Astrocyte of the hippocampus (primary cell): ENCODE results near the gene GALNT10.

Experiments used
- DNase-seq: peaks from one replicate; pipeline ENCODE4 v3.0.0; 2011; ENCODE audit warnings: low read depth, low spot score

GALNT10 gene

DNA sequence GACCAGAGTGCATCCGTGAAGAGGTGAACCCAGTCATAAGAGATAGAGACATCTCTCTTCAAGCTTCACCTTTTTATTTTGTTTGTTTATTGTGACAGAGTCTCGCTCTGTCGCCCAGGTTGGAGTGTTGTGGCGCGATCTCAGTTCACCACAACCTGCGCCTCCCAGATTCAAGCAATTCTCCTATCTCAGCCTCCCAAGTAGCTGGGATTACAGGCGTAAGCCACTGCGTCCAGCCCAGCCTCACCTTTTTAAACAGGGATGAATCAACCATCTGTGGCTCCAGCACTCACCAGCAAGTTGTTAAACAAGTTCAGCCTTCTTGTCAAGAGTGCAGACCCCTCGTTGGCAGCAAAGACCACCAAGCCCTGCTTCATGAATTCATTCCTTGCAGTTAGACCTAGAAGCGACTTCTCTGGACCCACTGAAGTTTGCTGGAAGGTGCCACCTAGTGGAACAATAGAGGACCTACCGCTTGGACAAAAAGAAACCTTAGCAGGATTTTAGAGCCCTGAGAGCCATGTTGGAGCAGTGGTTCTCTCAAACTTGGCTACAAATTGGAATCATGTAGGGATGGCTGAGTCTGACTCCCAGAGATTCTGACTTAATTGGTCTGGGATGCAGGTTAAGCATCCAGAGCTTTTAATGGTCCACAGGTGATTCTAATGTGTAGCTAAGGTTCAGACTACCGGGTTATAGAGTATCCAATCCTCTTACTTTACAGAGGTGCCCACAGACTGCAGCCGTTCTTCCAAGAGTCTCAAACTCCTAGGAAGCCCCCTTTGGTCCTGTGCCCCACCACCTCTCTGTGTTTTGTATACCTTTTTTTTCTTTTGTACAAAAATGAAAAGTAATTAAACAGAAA lies 10.5 kb upstream of the GALNT10 start:
- peak; percentile 77 for DNase-seq

DNA sequence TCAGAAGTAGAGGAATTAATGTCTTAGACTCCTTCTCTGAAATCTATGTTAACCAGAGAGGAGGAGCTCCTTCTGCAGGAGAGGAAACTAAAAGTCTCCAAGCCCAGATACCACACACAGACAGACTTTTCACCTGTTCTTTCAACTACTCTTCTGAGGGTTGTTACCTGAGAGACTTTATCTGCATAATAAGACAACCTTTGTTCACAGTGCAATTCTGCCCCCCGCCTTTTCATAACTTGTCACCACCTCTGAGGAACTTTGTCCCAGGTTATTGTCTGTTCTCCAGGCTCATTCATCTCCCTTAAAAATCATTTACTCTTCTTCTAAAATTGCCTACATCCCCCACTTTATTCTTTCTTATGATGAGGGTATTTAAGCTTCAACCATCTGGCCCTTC lies 9.4 kb upstream of the GALNT10 start:
- DNase-seq: no peak

DNA sequence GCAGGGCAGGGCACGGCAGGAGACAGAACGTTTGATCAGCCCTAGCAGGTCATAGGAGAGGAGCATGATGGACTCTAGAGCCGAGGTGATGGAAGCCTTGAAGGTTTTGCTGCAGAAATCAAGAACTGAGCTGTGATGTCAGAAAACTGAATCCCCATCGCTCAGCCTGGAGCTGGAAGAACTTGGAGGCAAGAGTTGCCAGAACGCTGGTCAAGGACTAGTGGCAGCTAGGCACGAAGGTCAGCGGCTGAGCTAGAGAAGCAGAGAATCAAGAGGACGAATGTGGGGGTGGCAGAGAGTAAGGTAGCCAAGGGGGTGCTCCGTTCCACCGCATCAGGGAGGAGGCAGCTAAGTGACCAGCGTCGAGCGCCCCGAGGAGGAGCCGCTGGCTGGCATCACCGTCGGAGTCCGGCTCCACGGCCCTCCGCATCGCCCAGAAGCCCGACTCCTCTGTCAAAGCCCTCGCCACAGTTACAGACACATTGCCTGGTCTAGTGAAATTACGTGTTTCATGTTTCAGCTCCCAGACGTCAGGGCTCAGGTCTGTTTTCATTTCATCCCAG lies 1.2 kb upstream of the GALNT10 start:
- no peak for DNase-seq

DNA sequence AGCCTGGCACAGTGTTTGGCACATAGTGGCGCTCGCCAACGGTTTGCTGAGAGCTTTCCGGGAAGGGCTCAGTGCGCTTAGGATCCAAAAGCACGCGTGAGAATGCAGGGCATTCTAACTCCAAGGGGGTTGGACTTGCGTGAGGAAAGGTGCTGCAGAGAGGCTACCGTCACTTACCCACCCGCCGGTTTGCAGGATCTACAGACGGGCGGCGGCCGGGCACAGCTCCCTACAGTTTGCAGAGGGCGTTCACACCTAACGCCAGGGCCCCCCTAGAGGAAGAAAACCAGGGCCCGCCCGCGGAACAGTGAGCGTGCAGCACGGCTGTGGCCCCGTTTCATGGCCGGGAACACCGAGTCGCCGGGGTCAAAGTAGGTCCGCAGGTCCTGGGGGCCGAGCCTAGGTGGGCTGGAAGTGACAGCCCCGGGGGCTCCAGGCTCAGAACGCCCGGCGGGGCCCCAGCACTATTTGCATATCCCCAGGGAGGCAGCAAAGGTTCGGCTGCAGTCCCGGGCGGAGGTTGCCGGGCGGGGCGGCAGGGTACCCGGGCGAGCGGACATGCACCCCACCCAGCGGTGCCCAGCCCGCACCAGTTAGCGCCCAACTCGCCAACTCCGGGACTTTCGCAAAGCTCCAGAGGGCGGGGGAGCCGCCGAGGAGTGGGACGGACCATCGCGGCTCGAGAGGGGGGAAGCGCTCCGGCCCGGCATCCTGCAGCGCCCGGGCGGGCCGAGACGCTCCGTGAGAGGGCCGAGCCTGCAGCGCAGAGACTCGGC lies 526 bp upstream of the GALNT10 start:
- DNase-seq: peak; percentile 92

DNA sequence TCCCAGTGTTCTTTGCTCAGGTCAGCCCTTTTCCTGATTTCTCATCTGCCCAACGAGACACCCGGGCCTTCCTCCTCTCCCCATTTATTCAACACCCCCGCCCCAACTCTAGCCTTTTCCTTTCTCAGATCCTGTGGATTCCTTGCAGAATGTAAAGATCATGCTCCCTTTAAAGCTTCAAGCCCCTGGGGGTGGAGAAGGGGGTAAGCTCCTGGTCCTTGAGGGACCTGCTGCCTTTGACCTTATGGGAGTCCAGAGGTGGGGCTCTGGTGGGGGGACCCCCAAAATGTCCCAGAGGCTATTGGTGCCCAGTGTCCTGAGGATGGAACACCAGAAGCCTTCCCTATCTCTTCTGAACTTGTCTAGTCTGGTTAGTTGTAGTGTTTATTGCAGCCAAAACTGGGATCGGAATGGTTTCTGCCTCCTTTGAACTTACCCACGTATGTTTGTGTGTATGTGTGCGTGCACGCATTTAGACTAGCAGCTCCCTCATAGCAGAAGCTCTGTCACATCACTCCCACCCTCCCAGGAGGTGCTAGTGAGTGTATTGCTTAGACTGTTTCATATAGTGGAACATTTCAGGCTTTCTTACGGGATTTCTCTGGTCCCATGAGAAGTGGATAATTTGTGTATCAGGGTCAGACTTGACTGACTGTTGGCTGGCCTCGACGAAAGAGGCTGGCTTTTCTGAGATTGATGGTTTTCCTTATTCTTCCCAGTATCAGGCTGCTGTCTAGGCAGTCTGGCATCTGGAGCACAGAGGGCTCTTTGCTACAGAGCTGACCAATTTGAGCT lies 1.1 kb downstream of the GALNT10 start:
- DNase-seq: peak; percentile 55

DNA sequence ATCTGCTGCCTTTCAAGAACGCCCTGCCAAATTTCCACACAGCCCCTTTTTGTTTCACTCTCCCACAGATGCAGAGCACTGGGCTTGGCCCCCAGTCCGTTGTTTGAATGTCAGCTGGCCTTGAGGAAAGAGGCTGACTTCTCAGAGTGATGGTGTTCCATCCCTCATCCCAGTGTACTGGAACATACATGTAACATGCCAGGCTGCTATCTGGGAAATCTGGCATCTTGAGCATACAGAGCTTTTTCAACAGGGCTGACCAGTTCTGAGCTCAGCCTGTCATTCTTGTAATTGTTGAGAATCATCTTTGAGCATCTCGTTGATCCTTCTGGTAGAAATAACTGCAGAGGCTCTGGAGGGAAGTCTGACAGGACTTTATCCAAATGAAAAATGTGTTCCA lies 2.8 kb downstream of the GALNT10 start:
- DNase-seq: no peak

DNA sequence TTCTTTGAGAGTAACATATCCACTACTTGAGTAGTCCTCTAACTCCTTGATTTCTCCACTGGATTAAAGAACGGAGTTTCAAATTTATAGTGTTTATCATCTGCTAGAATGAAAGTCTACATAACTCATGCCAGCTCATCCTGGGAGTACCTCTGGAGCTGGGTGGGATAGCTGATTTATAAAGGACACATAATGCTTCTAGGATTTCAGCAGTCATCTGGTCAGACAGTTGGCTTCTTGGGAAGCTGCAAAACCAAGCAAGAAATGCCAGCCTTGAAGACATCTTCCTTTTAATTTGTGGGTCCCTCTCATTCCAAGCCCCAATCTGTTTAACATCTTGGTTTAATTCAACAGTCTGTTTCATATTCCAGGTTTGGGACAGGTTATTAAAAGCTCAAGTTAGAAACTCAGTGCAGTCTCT lies 3.2 kb downstream of the GALNT10 start:
- DNase-seq: no peak

DNA sequence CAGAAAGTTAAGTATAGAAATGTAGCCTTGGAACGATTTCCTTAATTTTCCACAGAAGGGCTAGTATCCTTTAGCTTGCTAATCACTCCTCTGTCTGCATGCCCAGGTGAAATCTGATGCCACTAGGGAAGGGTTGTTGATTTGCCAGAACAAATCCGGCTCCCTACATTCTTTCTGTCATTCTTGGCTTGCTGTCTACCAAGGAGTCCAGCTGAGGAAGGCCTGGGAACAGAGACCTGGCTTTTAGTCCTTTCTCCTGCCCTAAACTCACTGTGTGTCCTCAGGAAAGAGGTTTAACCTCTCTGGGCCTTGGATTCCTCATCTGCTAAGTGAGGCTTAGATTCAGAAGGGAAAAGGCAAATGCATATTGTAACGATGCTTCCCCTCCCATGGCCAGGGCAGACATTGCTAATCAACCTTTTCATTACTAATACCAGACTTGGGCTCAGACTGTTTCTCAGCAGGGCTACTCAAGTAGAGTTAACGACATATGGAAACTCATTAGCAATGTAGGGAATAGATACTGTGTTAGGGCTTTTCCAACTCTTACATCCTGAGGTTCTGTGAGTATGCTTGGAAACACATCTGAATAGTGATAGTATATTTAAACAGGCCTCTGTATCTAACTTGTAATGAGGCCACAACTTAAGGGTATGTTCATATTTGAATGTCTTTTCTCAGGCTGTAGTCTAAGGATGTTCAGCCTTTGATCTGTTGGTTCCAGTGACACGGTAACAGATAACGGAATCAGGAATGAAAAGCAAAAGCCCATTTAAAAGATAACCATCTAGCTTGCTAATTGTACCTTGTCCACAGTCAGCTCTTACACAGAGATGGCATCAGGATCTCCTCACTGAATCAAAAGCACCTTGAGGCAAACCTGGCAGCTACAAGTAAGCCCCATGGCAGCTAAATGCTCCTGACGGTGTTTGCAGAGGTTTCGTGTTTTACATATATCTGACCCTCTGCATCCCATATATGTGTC lies 4.1 kb downstream of the GALNT10 start:
- peak; percentile 84 for DNase-seq

DNA sequence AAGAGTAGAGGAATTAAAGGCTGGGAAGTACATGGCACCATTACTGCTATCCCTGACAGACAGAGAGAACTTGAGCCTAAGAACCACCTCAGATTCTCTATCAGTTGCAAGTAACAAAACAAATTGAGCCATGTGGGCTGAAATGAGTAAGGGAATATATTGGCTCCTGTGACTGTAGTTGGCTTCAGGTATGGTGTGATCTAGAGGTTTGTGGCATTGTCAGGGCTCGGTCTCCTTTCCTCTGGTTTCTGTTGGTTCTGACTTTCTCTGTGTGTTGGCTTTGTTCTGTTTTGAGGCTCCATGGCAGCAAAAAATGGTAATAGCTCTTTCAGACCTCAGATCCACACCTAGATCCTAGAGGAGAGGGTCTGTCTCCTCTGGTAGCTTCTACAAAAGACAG lies 5.7 kb downstream of the GALNT10 start:
- no peak for DNase-seq

DNA sequence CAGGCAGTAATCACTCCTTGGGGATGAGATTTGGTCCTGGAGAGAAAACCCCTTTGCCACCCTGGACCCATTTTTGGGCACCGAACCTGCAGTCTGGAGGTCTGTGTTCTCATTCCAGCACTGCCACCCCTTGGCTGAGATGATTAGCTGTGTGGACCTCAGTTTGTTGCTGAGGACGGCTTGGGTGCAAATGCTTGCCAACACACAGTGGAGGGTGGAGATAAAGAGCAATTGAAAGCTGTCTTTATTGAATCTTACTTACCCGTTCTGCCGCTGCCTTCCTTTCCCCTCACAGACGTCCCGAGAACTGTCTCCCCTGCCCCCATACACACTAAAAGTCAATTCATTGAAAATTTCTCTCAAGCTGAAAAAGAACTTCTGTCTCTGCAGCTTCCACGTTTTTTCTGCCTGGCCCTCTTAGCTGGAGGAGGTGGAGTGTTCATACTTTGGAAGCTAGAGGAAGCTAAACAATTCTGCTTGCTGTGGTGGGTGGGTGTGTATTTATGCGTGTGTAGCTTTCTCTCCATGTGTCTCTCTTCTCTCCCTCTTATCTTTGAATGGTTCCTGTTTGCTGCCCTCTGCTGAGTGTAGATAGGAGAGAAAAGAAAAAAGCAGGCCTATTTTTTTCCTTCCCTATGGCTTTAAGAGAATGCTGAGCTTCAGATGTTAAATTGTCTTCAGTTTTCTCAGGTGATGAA lies 6.6 kb downstream of the GALNT10 start:
- DNase-seq: peak; percentile 66

DNA sequence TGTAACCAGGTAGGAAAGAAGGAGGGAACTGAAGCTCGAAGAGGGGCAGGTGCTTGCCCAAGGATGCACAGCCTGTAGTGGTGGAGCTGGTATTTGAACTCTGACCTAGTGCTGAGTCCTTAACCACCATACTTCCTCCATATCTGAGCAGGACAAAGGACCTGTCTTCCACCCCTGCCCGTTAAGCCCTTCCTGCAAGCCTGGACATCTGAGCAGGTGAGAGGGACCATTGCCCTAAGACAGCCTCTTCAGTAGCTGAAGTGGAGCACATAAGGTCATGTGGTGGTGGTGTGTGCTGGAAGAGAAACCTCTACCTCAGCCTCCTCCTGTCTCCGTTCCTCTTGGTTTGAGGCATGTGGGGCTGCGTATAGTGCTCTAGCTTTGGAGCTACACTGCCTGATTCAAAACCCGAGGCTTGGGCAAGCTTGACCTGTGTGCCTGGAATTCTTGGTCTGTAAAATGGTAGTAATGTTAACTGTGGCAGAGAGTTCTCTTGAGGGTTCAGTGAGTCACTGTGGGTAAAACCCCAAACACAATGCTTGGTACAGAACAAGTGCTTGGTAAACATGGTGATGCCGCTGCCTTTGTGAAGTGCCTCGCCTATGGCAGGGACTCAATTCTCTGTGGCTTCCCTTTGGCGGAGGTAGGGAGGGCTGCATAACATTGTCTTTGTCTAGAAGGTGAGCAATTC lies 7.4 kb downstream of the GALNT10 start:
- DNase-seq: peak; percentile 96

DNA sequence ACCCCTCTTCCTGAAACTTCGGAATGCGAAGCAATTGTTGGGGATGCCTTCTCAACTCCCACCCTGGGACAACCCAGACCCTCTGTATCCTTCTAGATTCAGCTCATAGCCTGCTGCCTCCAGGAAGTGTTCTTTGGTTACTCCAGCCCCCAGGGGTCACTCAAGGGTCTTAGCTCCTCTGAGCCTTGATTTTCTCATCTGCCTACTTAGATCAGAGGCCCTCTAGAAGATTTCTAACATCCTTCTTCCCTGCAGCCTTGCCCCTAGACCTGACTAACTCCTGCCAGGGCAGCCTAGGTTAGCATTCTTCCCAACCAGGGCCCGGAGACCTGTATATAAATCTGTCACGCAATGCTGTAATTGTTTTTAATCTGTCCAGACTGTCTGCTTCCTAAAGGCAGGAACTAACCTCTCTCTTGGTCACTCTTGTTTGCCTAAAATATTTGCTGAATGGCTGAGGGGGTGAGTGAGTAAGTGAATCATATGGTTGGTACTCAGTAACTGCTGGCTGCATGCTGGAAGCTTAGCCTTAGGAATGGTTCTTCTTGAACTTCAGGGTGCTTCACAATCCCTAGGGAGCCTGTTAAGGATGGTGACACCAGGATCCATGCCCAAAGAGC lies 8.2 kb downstream of the GALNT10 start:
- DNase-seq: peak; percentile 86

DNA sequence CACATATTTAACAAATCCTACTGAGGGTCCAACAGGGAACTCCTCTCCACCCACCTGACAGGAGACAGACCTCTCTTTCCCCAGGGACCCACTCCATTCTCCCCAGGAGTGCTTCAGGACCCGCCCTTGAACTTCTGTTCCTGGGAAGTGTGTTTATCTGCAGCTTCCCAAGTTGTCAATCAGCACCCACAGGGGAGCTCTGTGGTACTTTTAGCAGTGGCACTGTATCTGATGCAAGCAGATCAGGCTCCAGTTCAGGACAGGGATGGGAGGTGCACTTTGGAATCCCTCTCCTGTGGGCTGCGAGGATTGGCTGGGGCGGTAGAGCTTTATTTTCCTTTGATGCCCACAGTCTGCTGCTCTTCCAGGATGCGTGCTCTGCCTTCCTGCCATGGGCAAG lies 8.7 kb downstream of the GALNT10 start:
- peak; percentile 52 for DNase-seq

DNA sequence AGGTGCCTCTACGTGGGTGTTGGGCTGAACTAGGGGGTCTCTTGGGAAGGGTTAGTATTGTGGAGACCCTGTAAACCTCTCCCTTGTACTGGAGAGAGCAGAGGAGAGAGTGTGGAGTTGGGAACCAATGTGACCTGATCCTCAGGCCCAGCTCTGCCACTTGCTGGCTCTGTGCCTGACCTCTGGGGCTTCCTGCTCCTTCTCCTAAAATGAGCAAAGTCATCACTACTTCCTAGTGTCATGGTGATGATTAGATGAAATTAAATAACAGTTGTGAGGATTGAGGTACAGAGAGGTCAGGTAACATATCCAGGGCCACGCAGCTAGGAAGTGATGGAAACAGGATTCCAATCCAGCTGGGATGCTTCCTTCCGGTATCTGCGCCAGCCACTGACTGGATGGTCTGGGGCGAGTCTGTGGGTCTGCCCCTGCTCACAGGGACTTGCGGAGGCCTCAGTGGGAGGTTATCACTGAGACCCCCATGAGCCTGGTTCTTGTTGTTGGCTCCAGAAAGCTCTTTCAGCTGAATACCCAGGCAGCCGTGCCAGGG lies 9.2 kb downstream of the GALNT10 start:
- no peak for DNase-seq

DNA sequence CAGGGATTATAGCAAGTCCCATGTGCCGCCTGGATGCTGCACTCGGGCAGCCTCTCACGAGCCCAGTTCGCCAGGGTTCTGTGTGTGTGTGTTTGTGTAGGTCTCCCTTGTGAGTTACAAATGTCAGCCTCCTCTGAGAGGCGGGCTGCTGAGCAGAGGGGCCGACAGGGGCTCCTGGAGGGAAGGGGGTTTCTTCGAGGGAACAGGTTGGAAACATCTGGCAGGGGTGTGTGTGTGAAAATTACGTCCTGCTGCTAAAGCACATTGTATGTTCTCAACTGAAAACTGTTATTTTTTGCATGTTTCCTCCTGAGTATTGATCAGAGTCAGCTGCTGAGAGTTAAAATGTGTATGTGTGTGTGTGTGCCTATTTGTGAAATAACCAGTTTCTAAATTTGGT lies 9.7 kb downstream of the GALNT10 start:
- DNase-seq: no peak

DNA sequence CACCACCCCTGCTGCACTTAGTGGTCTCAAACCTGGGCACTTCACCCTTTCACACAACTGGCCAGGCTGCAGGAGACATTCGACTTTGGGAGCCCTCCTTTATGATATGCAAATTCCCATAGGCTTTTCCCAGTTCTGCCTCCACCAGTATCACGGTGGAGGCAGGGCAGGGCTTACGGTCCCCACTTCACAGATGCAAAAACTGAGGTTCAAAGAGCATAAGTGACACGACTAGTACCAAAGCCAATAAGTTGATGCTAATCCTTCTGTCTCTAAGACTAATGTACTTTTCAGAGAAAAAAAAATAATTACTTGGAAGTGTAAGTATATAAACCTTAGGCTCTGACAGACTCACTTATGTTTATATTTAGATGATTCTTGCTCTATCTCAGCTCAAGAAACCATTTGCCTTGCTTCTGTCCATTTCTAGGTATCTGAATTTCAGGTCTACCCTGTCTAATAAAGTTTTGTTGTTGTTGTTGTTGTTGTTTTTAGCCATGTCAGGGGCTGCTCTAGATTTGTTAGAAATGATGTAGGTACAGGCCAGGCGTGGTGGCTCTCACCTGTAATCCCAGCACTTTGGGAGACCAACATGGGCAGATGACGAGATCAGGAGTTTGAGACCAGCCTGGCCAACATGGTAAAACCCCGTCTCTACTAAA lies 10.7 kb downstream of the GALNT10 start:
- no peak for DNase-seq

DNA sequence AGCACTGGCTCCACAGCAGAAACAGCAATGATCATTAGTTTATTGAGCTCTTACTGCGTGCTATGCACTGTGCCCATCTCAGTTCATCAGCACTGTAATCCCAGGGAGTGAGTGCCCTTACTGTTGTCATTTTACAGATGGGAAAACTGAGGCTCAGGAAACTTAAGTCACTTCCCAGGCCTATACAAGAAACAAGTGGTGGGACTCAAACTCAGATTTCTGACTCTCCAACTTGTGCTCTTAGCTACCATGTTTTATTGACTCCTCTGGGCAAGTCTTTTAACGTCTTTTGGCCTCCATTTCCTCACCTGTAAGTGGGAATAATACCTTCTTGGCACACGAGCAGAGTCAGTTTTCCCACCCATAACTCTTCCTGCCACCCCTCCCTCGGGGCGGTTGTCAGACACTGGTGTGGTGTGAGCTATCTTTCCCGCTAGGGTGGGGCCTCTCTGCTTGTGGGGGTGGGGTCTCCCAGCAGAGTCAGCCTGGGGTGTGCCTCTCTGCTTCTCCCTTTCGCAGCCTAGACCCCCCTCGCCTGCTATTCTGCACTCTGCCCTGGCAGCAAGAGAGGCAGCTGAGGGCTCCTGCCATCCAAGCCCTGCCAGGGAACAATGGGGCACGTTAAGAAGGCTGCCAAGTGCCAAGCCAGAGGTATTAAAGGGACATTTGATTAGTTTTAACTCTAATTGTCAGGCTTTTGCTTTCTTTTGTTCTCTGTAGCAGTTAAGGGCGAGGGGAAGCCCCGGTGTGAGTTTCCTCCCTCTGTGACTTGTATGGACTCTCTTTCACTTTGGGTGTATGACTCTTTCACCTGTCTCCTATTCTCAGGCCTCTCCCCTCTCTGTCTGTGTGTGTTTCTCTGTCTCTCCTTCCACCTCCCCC lies 12.1 kb downstream of the GALNT10 start:
- no peak for DNase-seq
